HUDEP-2 (cell line): ENCODE data around the gene ZBP1.

Experiments
- DNase-seq, 76 experiments: peaks; one replicate each; lab custom pipeline; 2025; ENCODE audit not compliant: unreplicated experiment in 76 of 76; lab: John Stamatoyannopoulos, UW

Gene ZBP1

GRCh38 chr20:57620274-57620990 is at the start of gene ZBP1:
Gene ZBP1, minus strand, starts transcription at chr20:57620426. Its CDS starts 131 bp downstream, at chr20:57620295.
- no peak for DNase-seq

GRCh38 chr20:57669632-57670031 is 49.4 kb upstream of the ZBP1 start:
- no peak for DNase-seq

- no peak for DNase-seq
Measured at GRCh38 chr20:57667924-57668782, 47.9 kb upstream of the ZBP1 start.

GRCh38 chr20:57667388-57667787 is 47.2 kb upstream of the ZBP1 start:
- DNase-seq = no peak

- DNase-seq = no peak
Measured at GRCh38 chr20:57666834-57667157, 46.6 kb upstream of the ZBP1 start.

- DNase-seq = no peak
Measured at GRCh38 chr20:57666106-57666833, 46.0 kb upstream of the ZBP1 start.

GRCh38 chr20:57665589-57665971 is 45.4 kb upstream of the ZBP1 start:
- no peak for DNase-seq

GRCh38 chr20:57664924-57665588 is 44.8 kb upstream of the ZBP1 start:
- no peak for DNase-seq

GRCh38 chr20:57664476-57664875 is 44.2 kb upstream of the ZBP1 start:
- no peak for DNase-seq

- DNase-seq = no peak
Measured at GRCh38 chr20:57663681-57664451, 43.6 kb upstream of the ZBP1 start.

GRCh38 chr20:57663241-57663640 is 43.0 kb upstream of the ZBP1 start:
- no peak for DNase-seq

- DNase-seq = no peak
Measured at GRCh38 chr20:57662456-57663240, 42.4 kb upstream of the ZBP1 start.

- DNase-seq = no peak
Measured at GRCh38 chr20:57661746-57662455, 41.7 kb upstream of the ZBP1 start.

GRCh38 chr20:57660922-57661745 is 40.9 kb upstream of the ZBP1 start:
- no peak for DNase-seq

- DNase-seq = no peak
Measured at GRCh38 chr20:57660181-57660921, 40.1 kb upstream of the ZBP1 start.

GRCh38 chr20:57659517-57660180 is 39.4 kb upstream of the ZBP1 start:
- no peak for DNase-seq
